Kidney epithelial cell (primary cell): Measurements from ENCODE around the gene BMERB1. TPM values are rescaled to one million over a fixed set of nuclear protein-coding genes. Genes with fewer than 3 reads are reported as not detected.
"Not testable (repeated sequence)": the region's sequence is repeated elsewhere in the genome, so short reads cannot be mapped to it uniquely, and the experiment has no call there.

Experiments
- DNase-seq: peaks from one replicate; pipeline ENCODE4 v3.0.0-alpha.2; 2010; ENCODE audit warnings: low read depth
- H3K27me3 ChIP-seq: 2 replicates; pipeline ENCODE4 v1.6.0; 2011; ENCODE audit warnings: low read length; ENCODE audit not compliant: control insufficient read depth, insufficient read depth
- H3K36me3 ChIP-seq: 2 replicates; pipeline ENCODE4 v1.5.1; 2011; ENCODE audit warnings: low read length; ENCODE audit not compliant: control insufficient read depth, insufficient read depth
- H3K4me3 ChIP-seq: 2 replicates; pipeline ENCODE4 v1.5.1; 2011; ENCODE audit warnings: low read depth, mild to moderate bottlenecking, control low read depth, low read length
- CTCF ChIP-seq: IDR thresholded peaks from 2 replicates; pipeline ENCODE4 v1.5.1; 2011; ENCODE audit warnings: mild to moderate bottlenecking, moderate library complexity, low read length, control low read depth, inconsistent platforms; ENCODE audit not compliant: insufficient read depth, poor library complexity, severe bottlenecking
- total RNA-seq: library from RNA; depleted of rRNA; stranded (reverse); fragments of >200 nt; gene quantifications from 2 replicates; pipeline ENCODE4 v1.2.3, GENCODE V29; 2015

BMERB1 gene
- total RNA-seq, 1 donor from 2014 or later, result 29.3 TPM

- TF ChIP-seq CTCF, result no peak
- no peak for DNase-seq
- H3K4me3 ChIP-seq, result no peak overlapping the region
- no peaks in the 10 kb centered on the region for H3K27me3 ChIP-seq
- no peaks in the 10 kb centered on the region for H3K36me3 ChIP-seq
These were observed 35.1 kb upstream of the BMERB1 start for GRCh38 chr16:15399317-15399716.

- H3K27me3 ChIP-seq, DNase-seq, H3K36me3 ChIP-seq, H3K4me3 ChIP-seq: not testable (repeated sequence)
These were observed 34.1 kb upstream of the BMERB1 start for GRCh38 chr16:15400314-15400713.

- no peak for DNase-seq
- no peaks in the 10 kb centered on the region for H3K36me3 ChIP-seq
- no peaks in the 10 kb centered on the region for H3K27me3 ChIP-seq
- no peak overlapping the region for H3K4me3 ChIP-seq
- no peak for TF ChIP-seq CTCF
These were observed 32.4 kb upstream of the BMERB1 start for GRCh38 chr16:15401972-15402371.

GRCh38 chr16:15403392-15403995 lies 30.9 kb upstream of the BMERB1 start:
- no peak for DNase-seq
- no peak for TF ChIP-seq CTCF

GRCh38 chr16:15404091-15404490 lies 30.3 kb upstream of the BMERB1 start:
- H3K4me3 ChIP-seq, H3K36me3 ChIP-seq, DNase-seq, H3K27me3 ChIP-seq: not testable (repeated sequence)

More at GRCh38 chr16:15403392-15403995, 30.9 kb upstream of the BMERB1 start:
- no peaks in the 10 kb centered on the region for H3K27me3 ChIP-seq
- no peaks in the 10 kb centered on the region for H3K36me3 ChIP-seq
- no peak overlapping the region for H3K4me3 ChIP-seq

GRCh38 chr16:15404792-15405191 lies 29.6 kb upstream of the BMERB1 start:
- H3K27me3 ChIP-seq, result no peaks in the 10 kb centered on the region
- H3K36me3 ChIP-seq, result no peaks in the 10 kb centered on the region
- DNase-seq, result no peak
- H3K4me3 ChIP-seq, result no peak overlapping the region
- no peak for TF ChIP-seq CTCF

DNA sequence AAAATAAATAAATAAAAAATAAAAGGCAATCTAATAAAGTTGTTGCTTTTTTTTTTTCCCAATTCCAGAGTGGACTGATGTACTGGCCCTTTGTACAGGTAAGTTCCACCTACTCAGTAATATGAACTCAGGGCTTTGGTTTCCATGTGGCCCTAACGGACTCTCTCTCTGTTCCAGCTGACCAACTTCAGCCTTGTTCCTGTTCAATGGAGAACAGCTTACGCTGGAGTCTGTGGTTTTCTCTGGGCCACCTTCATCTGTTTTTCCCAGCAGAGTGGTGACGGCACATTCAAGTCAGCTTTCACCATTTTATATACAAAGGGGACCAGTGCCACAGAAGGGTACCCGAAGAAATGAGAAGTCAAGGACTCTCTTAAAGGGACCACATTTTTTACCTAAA lies 26.6 kb upstream of the BMERB1 start:
- not testable (repeated sequence) for H3K36me3 ChIP-seq, H3K27me3 ChIP-seq, DNase-seq, H3K4me3 ChIP-seq

DNA sequence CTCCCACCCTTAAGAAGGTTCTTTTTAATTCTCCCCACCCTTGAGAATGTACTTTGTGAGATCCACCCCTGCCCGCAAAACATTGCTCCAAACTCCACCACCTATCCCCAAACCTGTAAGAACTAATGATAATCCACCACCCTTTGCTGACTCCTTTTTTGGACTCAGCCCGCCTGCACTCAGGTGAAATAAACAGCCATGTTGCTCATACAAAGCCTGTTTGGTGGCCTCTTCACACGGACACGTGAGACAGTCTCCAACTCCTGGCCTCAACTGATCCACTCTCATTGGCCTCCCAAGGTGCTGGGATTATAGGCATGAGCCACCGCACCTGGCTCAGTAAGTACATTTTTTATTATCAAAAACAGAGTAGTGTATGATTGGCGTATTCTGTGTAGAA lies 24.9 kb upstream of the BMERB1 start:
- not testable (repeated sequence) for H3K4me3 ChIP-seq, H3K36me3 ChIP-seq, DNase-seq, H3K27me3 ChIP-seq
